Coronary artery (tissue), 2 donors: Measurements from ENCODE around the gene ENOX1.

Experiments used
- DNase-seq: peaks from one replicate; pipeline ENCODE4 v3.0.0-alpha.2; 2017; ENCODE audit warnings: low spot score
- H3K27ac ChIP-seq, 2 donors: fragments of 200-600 bp; sonication (generic); one replicate each; pipeline ENCODE4 v1.5.1; 2016 to 2019
- H3K4me3 ChIP-seq: fragments of 200-600 bp; sonication (generic); 2 replicates; pipeline ENCODE4 v1.5.1; 2016; ENCODE audit warnings: mild to moderate bottlenecking, moderate library complexity
- CTCF ChIP-seq: fragments of 200-600 bp; sonication (generic); IDR thresholded peaks from one replicate; pipeline ENCODE4 v1.5.1; 2019; ENCODE audit warnings: antibody characterized with exemption

Gene ENOX1

GRCh38 chr13:43293561-43293960, 493.2 kb downstream of the ENOX1 start:
- no peak for DNase-seq
- H3K4me3 ChIP-seq, result no peak overlapping the region
- H3K27ac ChIP-seq, result no peak overlapping the region
- TF ChIP-seq CTCF, result no peak

- no peak overlapping the region for H3K27ac ChIP-seq
- TF ChIP-seq CTCF, result no peak
- DNase-seq, result no peak
- no peak overlapping the region for H3K4me3 ChIP-seq
Observed at GRCh38 chr13:43293008-43293407, 493.8 kb downstream of the ENOX1 start.

- Histone ChIP-seq H3K4me3 (no peak overlapping the region), H3K27ac (no peak overlapping the region)
- DNase-seq, result no peak
- TF ChIP-seq CTCF, result no peak
Observed at GRCh38 chr13:43291287-43292060, 495.3 kb downstream of the ENOX1 start.

- no peak overlapping the region for H3K4me3 ChIP-seq
- H3K27ac ChIP-seq, result no peak overlapping the region
- no peak for DNase-seq
- no peak for TF ChIP-seq CTCF
Observed at GRCh38 chr13:43289470-43290255, 497.1 kb downstream of the ENOX1 start.

GRCh38 chr13:43286751-43287150, 500.0 kb downstream of the ENOX1 start:
- Histone ChIP-seq H3K27ac (no peak overlapping the region), H3K4me3 (no peak overlapping the region)
- DNase-seq, result no peak
- TF ChIP-seq CTCF, result no peak

GRCh38 chr13:43285933-43286597, 500.7 kb downstream of the ENOX1 start:
- H3K4me3 ChIP-seq, result no peak overlapping the region
- no peak overlapping the region for H3K27ac ChIP-seq
- no peak for TF ChIP-seq CTCF
- no peak for DNase-seq
